KBM-7 (cell line): ENCODE results near the gene MAP2K2.

Experiments used
- DNase-seq: peaks from one replicate; pipeline ENCODE4 v3.0.0-alpha.2; 2015
- in situ Hi-C: fragments of 300-500 bp; cut with MboI; formaldehyde crosslinking; loops from 2 replicates; pipeline ENCODE4 v1.14.3; 2020; ENCODE audit warnings: low sequenced_read_pairs, low pct_unique_long_range_greater_than_20kb, mixed read lengths

MAP2K2 gene

GRCh38 chr19:4084547-4084877 lies 39.4 kb downstream of the MAP2K2 start:
- in situ Hi-C loops: no loop called here
- DNase-seq: no peak

GRCh38 chr19:4083677-4084546 lies 40.0 kb downstream of the MAP2K2 start:
- in situ Hi-C loops: no loop called here
- DNase-seq: peak; percentile 87

- in situ Hi-C loops: no loop called here
These were observed 41.8 kb downstream of the MAP2K2 start for GRCh38 chr19:4082172-4082571.

GRCh38 chr19:4081441-4082129 lies 42.3 kb downstream of the MAP2K2 start:
- in situ Hi-C loops: no loop called here
- DNase-seq: peak; percentile 74

More at GRCh38 chr19:4082172-4082571, 41.8 kb downstream of the MAP2K2 start:
- DNase-seq: no peak

- no peak for DNase-seq
- in situ Hi-C loops: no loop called here
These were observed 43.4 kb downstream of the MAP2K2 start for GRCh38 chr19:4080473-4080872.

GRCh38 chr19:4077800-4078684 lies 45.9 kb downstream of the MAP2K2 start:
- in situ Hi-C loops: no loop called here
- DNase-seq: peak; percentile 69

GRCh38 chr19:4077007-4077374 lies 46.9 kb downstream of the MAP2K2 start:
- in situ Hi-C loops: no loop called here
- DNase-seq: no peak

GRCh38 chr19:4075373-4075772 lies 48.5 kb downstream of the MAP2K2 start:
- DNase-seq: no peak
- in situ Hi-C loops: no loop called here

GRCh38 chr19:4071610-4072009 lies 52.3 kb downstream of the MAP2K2 start:
- in situ Hi-C loops: no loop called here

GRCh38 chr19:4069331-4069959 lies 54.5 kb downstream of the MAP2K2 start:
- DNase-seq: peak; percentile 38
- in situ Hi-C loops: no loop called here

More at GRCh38 chr19:4071610-4072009, 52.3 kb downstream of the MAP2K2 start:
- no peak for DNase-seq

GRCh38 chr19:4068047-4068966 lies 55.6 kb downstream of the MAP2K2 start:
- in situ Hi-C loops: no loop called here
- DNase-seq: no peak

GRCh38 chr19:4067396-4068046 lies 56.4 kb downstream of the MAP2K2 start:
- in situ Hi-C loops: no loop called here
- peak; percentile 41 for DNase-seq

GRCh38 chr19:4066682-4067395 lies 57.1 kb downstream of the MAP2K2 start, which contains the start of gene ZBTB7A:
TSS of gene ZBTB7A (minus strand) at chr19:4066899. CDS start at chr19:4055232, 11,667 bp downstream.
- in situ Hi-C loops: no loop called here
- peak; percentile 69 for DNase-seq

- no peak for DNase-seq
- in situ Hi-C loops: no loop called here
These were observed 57.7 kb downstream of the MAP2K2 start for GRCh38 chr19:4066176-4066606.

- DNase-seq: peak; percentile 93
- in situ Hi-C loops: no loop called here
These were observed 58.3 kb downstream of the MAP2K2 start for GRCh38 chr19:4065430-4066175.

GRCh38 chr19:4064496-4065260 lies 59.2 kb downstream of the MAP2K2 start:
- no peak for DNase-seq
- in situ Hi-C loops: no loop called here
